Caco-2 (cell line): ENCODE data around the gene ZBTB1. TPM values are rescaled to one million over a fixed set of nuclear protein-coding genes. Genes with fewer than 3 reads are reported as not detected.

Experiments used
- BruUV-seq: library from RNA; stranded (reverse); fragments of 400-500 nt; replicated peaks from 2 replicates; lab custom pipeline; 2021; lab: Mats Ljungman, UMichigan
- CTCF ChIA-PET: fragments of 300-600 bp; sonication (Branson Sonifier 250); formaldehyde crosslinking; loops from one replicate; lab custom pipeline; 2022; ENCODE audit warnings: antibody characterized with exemption; lab: Charles Lee
- POLR2A ChIA-PET: fragments of 300-600 bp; sonication (Branson Sonifier 250); formaldehyde crosslinking; loops from one replicate; lab custom pipeline; 2022; ENCODE audit warnings: antibody characterized with exemption; lab: Charles Lee
- DNase-seq, 2 experiments: peaks; one replicate each; pipeline versions ENCODE4 v3.0.0 to v3.0.0-alpha.2; 2020 to 2022
- H3K27me3 ChIP-seq: replicated peaks from 2 replicates; pipeline ENCODE4 v1.6.0; 2011; ENCODE audit warnings: low read length; ENCODE audit not compliant: control insufficient read depth, insufficient read depth
- H3K36me3 ChIP-seq: 2 replicates; pipeline ENCODE4 v1.5.1; 2011; ENCODE audit warnings: low read length; ENCODE audit not compliant: control insufficient read depth, insufficient read depth
- H3K4me1 ChIP-seq: fragments of 250-450 bp; sonication (Bioruptor Pico); 2 replicates; pipeline ENCODE4 v1.5.1; 2020; ENCODE audit warnings: mild to moderate bottlenecking
- H3K4me3 ChIP-seq: 2 replicates; pipeline ENCODE4 v1.5.1; 2011; ENCODE audit warnings: low read depth, mild to moderate bottlenecking, control low read depth, low read length
- H3K9me3 ChIP-seq: fragments of 250-450 bp; sonication (Bioruptor Pico); 2 replicates; pipeline ENCODE4 v1.5.1; 2020; ENCODE audit warnings: mild to moderate bottlenecking, moderate library complexity
- H3K27ac Mint-ChIP-seq: one replicate; pipeline ENCODE4 v1.8.0; 2022; ENCODE audit warnings: mixed read lengths; ENCODE audit not compliant: unreplicated experiment
- H3K27me3 Mint-ChIP-seq: one replicate; pipeline ENCODE4 v1.8.0; 2022; ENCODE audit warnings: mixed read lengths; ENCODE audit not compliant: insufficient read depth, unreplicated experiment
- H3K36me3 Mint-ChIP-seq: one replicate; pipeline ENCODE4 v1.8.0; 2022; ENCODE audit warnings: mild to moderate bottlenecking, mixed read lengths; ENCODE audit not compliant: insufficient read depth, unreplicated experiment
- H3K4me1 Mint-ChIP-seq: one replicate; pipeline ENCODE4 v1.8.0; 2022; ENCODE audit warnings: low read depth, mixed read lengths; ENCODE audit not compliant: unreplicated experiment
- H3K4me3 Mint-ChIP-seq: one replicate; pipeline ENCODE4 v1.8.0; 2022; ENCODE audit warnings: mild to moderate bottlenecking, moderate library complexity, mixed read lengths; ENCODE audit not compliant: unreplicated experiment
- H3K9me3 Mint-ChIP-seq: one replicate; pipeline ENCODE4 v1.8.0; 2022; ENCODE audit warnings: mixed read lengths; ENCODE audit not compliant: unreplicated experiment
- intact Hi-C: fragments of 100-400 bp; cut with micrococcal nuclease; formaldehyde crosslinking; loops from one replicate; pipeline ENCODE4 v1.10.0; 2022; ENCODE audit not compliant: unreplicated experiment
- total RNA-seq: library from RNA; stranded (reverse); gene quantifications from 2 replicates; pipeline ENCODE4 v1.2.3, GENCODE V29; 2022
- TF ChIP-seq, protein P1 (sequence below), 2 experiments: fragments of 200-600 bp in 1 of 2; IDR thresholded peaks; 1 replicate in 1 of 2; 2 replicates in 1 of 2; pipeline versions ENCODE4 v1.5.1 to v1.8.0; 2011 to 2022; ENCODE audit warnings: antibody characterized with exemption in 1 of 2, control low read depth in 1 of 2, inconsistent platforms in 1 of 2, low read depth in 1 of 2, low read length in 1 of 2, mild to moderate bottlenecking in 1 of 2, moderate library complexity in 1 of 2; ENCODE audit not compliant: insufficient read depth in 1 of 2, severe bottlenecking in 1 of 2, unreplicated experiment in 1 of 2

Gene ZBTB1
- total RNA-seq, 1 experiment from 2014 or later = 34.3 TPM

DNA sequence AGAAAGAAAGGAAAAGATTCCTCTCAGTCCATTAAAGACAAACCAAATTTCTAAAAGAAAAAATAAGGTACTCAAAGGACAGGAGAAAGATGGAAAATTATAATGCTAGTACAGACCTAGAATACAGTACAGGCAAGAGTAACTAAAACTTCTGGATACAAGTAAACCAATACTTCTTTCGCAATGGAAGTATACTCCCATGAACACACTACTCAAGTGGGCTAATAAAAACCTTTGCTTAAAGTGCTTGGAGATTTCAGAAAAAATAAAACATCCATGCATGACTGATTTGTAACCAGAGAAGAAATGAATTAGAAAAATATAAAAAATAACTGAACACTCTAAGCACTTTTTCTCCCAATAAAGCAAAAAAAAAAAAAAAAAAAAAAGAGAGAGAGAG is 4.5 kb upstream of the ZBTB1 start:
- Mint-ChIP-seq H3K36me3 (peaks cover 34% of the 10 kb centered on the region), H3K27me3 (no peaks in the 10 kb centered on the region), H3K4me3 (no peak overlapping the region), H3K4me1 (peaks cover 6% of the 10 kb centered on the region), H3K9me3 (no peaks in the 10 kb centered on the region), H3K27ac (no peak overlapping the region)
- H3K27me3 ChIP-seq = no peaks in the 10 kb centered on the region
- H3K4me1 ChIP-seq = peaks cover 18% of the 10 kb centered on the region
- no TSS peak for BruUV-seq
- intact Hi-C loops = loop anchor here (5.0 to 10.0 kb wide), 3 partner anchors 113 to 395 kb away; partner anchors contain the start of gene MTHFD1
- no peak for DNase-seq
- ChIA-PET CTCF (no interaction called here), POLR2A (no interaction called here)
- H3K9me3 ChIP-seq = no peaks in the 10 kb centered on the region
- no peak overlapping the region for H3K4me3 ChIP-seq
- TF ChIP-seq, protein P1, sequence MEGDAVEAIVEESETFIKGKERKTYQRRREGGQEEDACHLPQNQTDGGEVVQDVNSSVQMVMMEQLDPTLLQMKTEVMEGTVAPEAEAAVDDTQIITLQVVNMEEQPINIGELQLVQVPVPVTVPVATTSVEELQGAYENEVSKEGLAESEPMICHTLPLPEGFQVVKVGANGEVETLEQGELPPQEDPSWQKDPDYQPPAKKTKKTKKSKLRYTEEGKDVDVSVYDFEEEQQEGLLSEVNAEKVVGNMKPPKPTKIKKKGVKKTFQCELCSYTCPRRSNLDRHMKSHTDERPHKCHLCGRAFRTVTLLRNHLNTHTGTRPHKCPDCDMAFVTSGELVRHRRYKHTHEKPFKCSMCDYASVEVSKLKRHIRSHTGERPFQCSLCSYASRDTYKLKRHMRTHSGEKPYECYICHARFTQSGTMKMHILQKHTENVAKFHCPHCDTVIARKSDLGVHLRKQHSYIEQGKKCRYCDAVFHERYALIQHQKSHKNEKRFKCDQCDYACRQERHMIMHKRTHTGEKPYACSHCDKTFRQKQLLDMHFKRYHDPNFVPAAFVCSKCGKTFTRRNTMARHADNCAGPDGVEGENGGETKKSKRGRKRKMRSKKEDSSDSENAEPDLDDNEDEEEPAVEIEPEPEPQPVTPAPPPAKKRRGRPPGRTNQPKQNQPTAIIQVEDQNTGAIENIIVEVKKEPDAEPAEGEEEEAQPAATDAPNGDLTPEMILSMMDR (IDR thresholded peaks at IDR 0.05; ENCODE audit: insufficient read depth in 1 of 2, low read depth in 1 of 2, low read length in 1 of 2, severe bottlenecking in 1 of 2, unreplicated experiment in 1 of 2) = no peak
- H3K36me3 ChIP-seq = no peaks in the 10 kb centered on the region

DNA sequence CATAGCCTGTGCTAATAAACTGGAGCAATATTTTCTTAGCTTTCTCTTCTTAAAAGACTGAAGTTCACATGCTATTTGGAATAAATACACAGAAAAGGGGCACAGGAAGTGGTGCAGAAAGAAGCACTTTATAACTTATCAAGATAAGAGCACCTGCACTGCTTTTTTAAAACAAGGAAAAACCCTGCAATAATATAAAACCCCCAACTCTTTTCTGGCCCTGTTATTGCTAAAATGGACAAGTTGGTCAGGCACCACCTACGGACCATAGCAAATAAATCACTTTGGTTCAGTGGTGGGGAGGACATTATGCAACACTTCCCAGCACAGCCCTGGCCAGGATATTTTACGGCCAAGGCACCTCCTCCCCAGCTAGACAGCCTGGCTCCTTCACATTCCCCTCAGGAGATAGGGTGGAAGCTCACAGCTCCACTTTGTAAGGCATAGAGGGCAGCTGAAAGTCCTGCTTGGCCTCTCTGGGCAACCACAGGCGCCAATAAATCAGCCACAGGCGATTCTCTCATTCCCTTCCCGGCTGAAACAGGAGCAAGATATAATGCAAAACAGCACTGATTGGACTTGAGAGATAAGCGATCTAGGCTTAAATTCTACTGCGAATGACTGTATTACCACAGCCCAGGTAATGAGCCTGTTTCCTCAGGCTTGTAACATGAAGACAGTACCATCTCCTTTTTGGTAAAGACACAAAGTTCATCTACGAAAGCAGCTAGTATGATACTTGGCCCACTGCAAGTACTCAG is 3.0 kb upstream of the ZBTB1 start:
- Mint-ChIP-seq H3K27ac (peak overlapping the region; percentile 22), H3K36me3 (peaks cover 43% of the 10 kb centered on the region), H3K4me1 (peaks cover 6% of the 10 kb centered on the region), H3K4me3 (peak overlapping the region; percentile 78), H3K27me3 (no peaks in the 10 kb centered on the region), H3K9me3 (no peaks in the 10 kb centered on the region)
- DNase-seq = peak; percentile 55 to 76
- no TSS peak for BruUV-seq
- ChIA-PET POLR2A (no interaction called here), CTCF (interaction anchor here (0.8 to 0.9 kb wide), 3 partner anchors 16 to 157 kb away, joined by 3 read pairs; no protein-coding TSS in a partner anchor)
- Histone ChIP-seq H3K4me1 (peaks cover 22% of the 10 kb centered on the region), H3K27me3 (no peaks in the 10 kb centered on the region), H3K9me3 (no peaks in the 10 kb centered on the region), H3K36me3 (no peaks in the 10 kb centered on the region), H3K4me3 (no peak overlapping the region)
- TF ChIP-seq, protein P1 (IDR thresholded peaks at IDR 0.05; ENCODE audit: insufficient read depth in 1 of 2, low read depth in 1 of 2, low read length in 1 of 2, severe bottlenecking in 1 of 2, unreplicated experiment in 1 of 2) = no peak
- intact Hi-C loops = loop anchor here (5.0 to 10.0 kb wide), 3 partner anchors 114 to 393 kb away; partner anchors contain the start of gene MTHFD1

DNA sequence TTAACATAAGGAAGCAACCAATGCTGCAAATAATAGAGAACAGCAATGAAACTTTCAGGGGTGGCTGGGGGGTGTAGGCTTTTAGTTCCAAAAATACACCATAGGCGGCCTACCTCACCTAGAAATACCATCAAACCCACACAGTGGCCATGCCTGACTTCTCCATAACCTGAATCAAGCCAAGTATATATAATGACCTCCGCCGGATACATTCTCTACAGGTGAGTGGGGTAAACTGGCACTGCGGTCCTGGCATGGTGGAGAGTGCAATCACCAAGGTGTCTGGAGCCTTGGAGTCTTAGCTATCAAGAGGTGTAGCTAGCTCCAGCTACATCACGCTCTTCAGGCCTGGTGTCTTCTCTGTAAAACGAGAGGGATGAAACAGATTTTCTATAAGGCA is 2.1 kb upstream of the ZBTB1 start:
- Histone ChIP-seq H3K27me3 (no peaks in the 10 kb centered on the region), H3K36me3 (no peaks in the 10 kb centered on the region), H3K9me3 (no peaks in the 10 kb centered on the region), H3K4me3 (peak overlapping the region; percentile 97), H3K4me1 (peaks cover 25% of the 10 kb centered on the region)
- Mint-ChIP-seq H3K4me1 (peaks cover 6% of the 10 kb centered on the region), H3K27ac (peak overlapping the region; percentile 81), H3K27me3 (no peaks in the 10 kb centered on the region), H3K9me3 (no peaks in the 10 kb centered on the region), H3K4me3 (peak overlapping the region; percentile 78), H3K36me3 (peaks cover 43% of the 10 kb centered on the region)
- ChIA-PET CTCF (interaction anchor here (0.9 kb wide), 1 partner anchor 158 kb away, joined by 3 read pairs; no protein-coding TSS in a partner anchor), POLR2A (interaction anchor here (0.6 to 1.0 kb wide), 2 partner anchors 40 to 115 kb away, joined by 4 read pairs; no protein-coding TSS in a partner anchor)
- intact Hi-C loops = loop anchor here (5.0 to 10.0 kb wide), 3 partner anchors 115 to 392 kb away; partner anchors contain the start of gene MTHFD1
- TF ChIP-seq, protein P1 (IDR thresholded peaks at IDR 0.05; ENCODE audit: insufficient read depth in 1 of 2, low read depth in 1 of 2, low read length in 1 of 2, severe bottlenecking in 1 of 2, unreplicated experiment in 1 of 2) = no peak
- BruUV-seq = no TSS peak
- DNase-seq = no peak
